Neural cell (in vitro differentiated cells): ENCODE measurements around the gene NAPG. TPM values are rescaled to one million over a fixed set of nuclear protein-coding genes. Genes with fewer than 3 reads are reported as not detected.

Experiments used
- H2AFZ ChIP-seq: fragments of 200-600, 300-800 bp; sonication (generic), shearing (Covaris generic); 2 replicates; pipeline ENCODE4 v1.6.0; 2014; ENCODE audit warnings: low read depth, mild to moderate bottlenecking, antibody characterized with exemption, low read length, moderate library complexity
- H3F3A ChIP-seq: fragments of 200-600 bp; shearing (Covaris generic); 2 replicates; pipeline ENCODE4 v1.6.1; 2016; ENCODE audit warnings: mild to moderate bottlenecking, moderate library complexity, mixed read lengths, antibody characterized with exemption, low read length; ENCODE audit not compliant: insufficient read depth, poor library complexity, severe bottlenecking
- H3K27ac ChIP-seq: fragments of 200-600, 300-800 bp; sonication (generic), shearing (Covaris generic); 2 replicates; pipeline ENCODE4 v1.5.1; 2014; ENCODE audit warnings: mild to moderate bottlenecking, low read length, moderate library complexity
- H3K27me3 ChIP-seq: fragments of 300-800, 200-600 bp; sonication (generic), shearing (Covaris generic); 2 replicates; pipeline ENCODE4 v1.6.0; 2014; ENCODE audit warnings: mild to moderate bottlenecking, low read depth, low read length, moderate library complexity; ENCODE audit not compliant: insufficient read depth
- H3K36me3 ChIP-seq: fragments of 300-800, 200-600 bp; sonication (generic), shearing (Covaris generic); 2 replicates; pipeline ENCODE4 v1.5.1; 2014; ENCODE audit warnings: mild to moderate bottlenecking, antibody characterized with exemption, low read length, moderate library complexity; ENCODE audit not compliant: insufficient read depth
- H3K4me2 ChIP-seq: fragments of 300-800, 200-600 bp; sonication (generic), shearing (Covaris generic); 2 replicates; pipeline ENCODE4 v1.6.0; 2014; ENCODE audit warnings: mild to moderate bottlenecking, low read length
- H3K4me3 ChIP-seq: fragments of 300-800, 200-600 bp; sonication (generic), shearing (Covaris generic); 2 replicates; pipeline ENCODE4 v1.5.1; 2014; ENCODE audit warnings: mild to moderate bottlenecking, low read length, moderate library complexity
- H3K79me2 ChIP-seq: fragments of 200-600 bp; shearing (Covaris generic); replicated peaks from 2 replicates; pipeline ENCODE4 v1.6.0; 2014; ENCODE audit warnings: mild to moderate bottlenecking, low read length, moderate library complexity; ENCODE audit not compliant: insufficient read depth
- H3K9ac ChIP-seq: fragments of 300-800, 200-600 bp; sonication (generic), shearing (Covaris generic); 2 replicates; pipeline ENCODE4 v1.6.1; 2016; ENCODE audit warnings: mild to moderate bottlenecking, low read length, mixed read lengths
- H3K9me2 ChIP-seq: fragments of 200-600 bp; shearing (Covaris generic); 2 replicates; pipeline ENCODE4 v1.6.1; 2016; ENCODE audit warnings: mild to moderate bottlenecking, low read length, mixed read lengths; ENCODE audit not compliant: insufficient read depth
- H3K9me3 ChIP-seq: fragments of 200-600, 300-800 bp; sonication (generic), shearing (Covaris generic); 2 replicates; pipeline ENCODE4 v1.6.1; 2016; ENCODE audit warnings: mild to moderate bottlenecking, mixed run types, low read length, moderate library complexity, mixed read lengths
- H4K20me1 ChIP-seq: fragments of 200-600 bp; shearing (Covaris generic); 2 replicates; pipeline ENCODE4 v1.6.1; 2016; ENCODE audit warnings: mild to moderate bottlenecking, mixed run types; ENCODE audit not compliant: insufficient read depth
- EP300 ChIP-seq: fragments of 450-650 bp; conservative IDR thresholded peaks from 2 replicates; pipeline ENCODE4 v1.6.1; 2014; ENCODE audit warnings: antibody characterized with exemption, mild to moderate bottlenecking, moderate library complexity; ENCODE audit not compliant: poor library complexity, severe bottlenecking
- EZH2 ChIP-seq: fragments of 200-600, 300-800 bp; shearing (Covaris generic), sonication (generic); IDR thresholded peaks from 2 replicates; pipeline ENCODE4 v1.6.1; 2014; ENCODE audit warnings: antibody characterized with exemption, low read length, borderline replicate concordance, mild to moderate bottlenecking; ENCODE audit not compliant: insufficient read depth, poor library complexity, severe bottlenecking
- MXI1 ChIP-seq: fragments of 450-650 bp; conservative IDR thresholded peaks from 2 replicates; pipeline ENCODE4 v1.6.1; 2014; ENCODE audit warnings: antibody characterized with exemption, mild to moderate bottlenecking; ENCODE audit not compliant: poor library complexity, severe bottlenecking
- POLR2AphosphoS5 ChIP-seq: IDR thresholded peaks from 2 replicates; pipeline ENCODE4 v1.6.1; 2012
- RAD21 ChIP-seq: fragments of 450-650 bp; conservative IDR thresholded peaks from 2 replicates; pipeline ENCODE4 v1.6.1; 2014; ENCODE audit warnings: antibody characterized with exemption, mild to moderate bottlenecking, moderate library complexity
- SMC3 ChIP-seq: fragments of 450-650 bp; conservative IDR thresholded peaks from 2 replicates; pipeline ENCODE4 v1.6.1; 2014; ENCODE audit warnings: antibody characterized with exemption, mild to moderate bottlenecking, moderate library complexity; ENCODE audit not compliant: poor library complexity
- TAF1 ChIP-seq: IDR thresholded peaks from 2 replicates; pipeline ENCODE4 v1.6.1; 2012; ENCODE audit warnings: low read depth
- polyA plus RNA-seq: library from polyadenylated mRNA; depleted of rRNA; stranded (reverse); fragments of >200 nt; gene quantifications from 2 replicates; pipeline ENCODE4 v1.2.3, GENCODE V29; 2014
- TF ChIP-seq, protein P1 (sequence below): IDR thresholded peaks from 2 replicates; pipeline ENCODE4 v1.6.1; 2012; ENCODE audit warnings: borderline replicate concordance
- TF ChIP-seq, protein P2 (sequence below): fragments of 450-650 bp; IDR thresholded peaks from 2 replicates; pipeline ENCODE4 v1.5.1; 2014; ENCODE audit warnings: antibody characterized with exemption, mild to moderate bottlenecking, moderate library complexity; ENCODE audit not compliant: poor library complexity, severe bottlenecking

Gene NAPG
- polyA plus RNA-seq, 1 donor from 2014 or later = 93.9 TPM

DNA sequence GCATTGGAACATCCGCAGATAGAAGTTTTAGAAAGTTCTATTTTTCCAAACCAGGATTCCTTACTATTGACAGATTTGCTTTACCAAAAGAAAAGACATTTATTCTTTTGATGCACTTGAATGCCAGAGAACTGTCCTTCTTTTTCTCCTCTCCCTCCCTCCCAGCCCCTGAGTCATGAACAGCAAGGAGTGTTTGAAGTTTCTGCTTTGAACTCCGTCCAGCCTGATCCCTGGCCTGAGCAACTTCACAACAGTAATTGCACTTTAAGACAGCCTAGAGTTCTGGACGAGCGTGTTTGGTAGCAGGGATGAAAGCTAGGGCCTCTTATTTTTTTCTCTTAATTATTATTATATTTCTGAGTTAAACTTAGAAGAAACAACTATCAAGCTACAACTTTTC, 37.8 kb upstream of the NAPG start:
- H3K9me3 ChIP-seq = no peaks in the 10 kb centered on the region
- H4K20me1 ChIP-seq = no peaks in the 10 kb centered on the region
- H3F3A ChIP-seq = no peaks in the 10 kb centered on the region
- H3K9me2 ChIP-seq = no peaks in the 10 kb centered on the region
- no peak overlapping the region for H3K27ac ChIP-seq
- no peaks in the 10 kb centered on the region for H3K27me3 ChIP-seq
- no peaks in the 10 kb centered on the region for H3K79me2 ChIP-seq
- H3K4me3 ChIP-seq = no peak overlapping the region
- no peak for TF ChIP-seq SMC3
- TF ChIP-seq EZH2 = no peak
- no peak for TF ChIP-seq MXI1
- no peak for TF ChIP-seq EP300
- TF ChIP-seq, protein P1, sequence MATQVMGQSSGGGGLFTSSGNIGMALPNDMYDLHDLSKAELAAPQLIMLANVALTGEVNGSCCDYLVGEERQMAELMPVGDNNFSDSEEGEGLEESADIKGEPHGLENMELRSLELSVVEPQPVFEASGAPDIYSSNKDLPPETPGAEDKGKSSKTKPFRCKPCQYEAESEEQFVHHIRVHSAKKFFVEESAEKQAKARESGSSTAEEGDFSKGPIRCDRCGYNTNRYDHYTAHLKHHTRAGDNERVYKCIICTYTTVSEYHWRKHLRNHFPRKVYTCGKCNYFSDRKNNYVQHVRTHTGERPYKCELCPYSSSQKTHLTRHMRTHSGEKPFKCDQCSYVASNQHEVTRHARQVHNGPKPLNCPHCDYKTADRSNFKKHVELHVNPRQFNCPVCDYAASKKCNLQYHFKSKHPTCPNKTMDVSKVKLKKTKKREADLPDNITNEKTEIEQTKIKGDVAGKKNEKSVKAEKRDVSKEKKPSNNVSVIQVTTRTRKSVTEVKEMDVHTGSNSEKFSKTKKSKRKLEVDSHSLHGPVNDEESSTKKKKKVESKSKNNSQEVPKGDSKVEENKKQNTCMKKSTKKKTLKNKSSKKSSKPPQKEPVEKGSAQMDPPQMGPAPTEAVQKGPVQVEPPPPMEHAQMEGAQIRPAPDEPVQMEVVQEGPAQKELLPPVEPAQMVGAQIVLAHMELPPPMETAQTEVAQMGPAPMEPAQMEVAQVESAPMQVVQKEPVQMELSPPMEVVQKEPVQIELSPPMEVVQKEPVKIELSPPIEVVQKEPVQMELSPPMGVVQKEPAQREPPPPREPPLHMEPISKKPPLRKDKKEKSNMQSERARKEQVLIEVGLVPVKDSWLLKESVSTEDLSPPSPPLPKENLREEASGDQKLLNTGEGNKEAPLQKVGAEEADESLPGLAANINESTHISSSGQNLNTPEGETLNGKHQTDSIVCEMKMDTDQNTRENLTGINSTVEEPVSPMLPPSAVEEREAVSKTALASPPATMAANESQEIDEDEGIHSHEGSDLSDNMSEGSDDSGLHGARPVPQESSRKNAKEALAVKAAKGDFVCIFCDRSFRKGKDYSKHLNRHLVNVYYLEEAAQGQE = no peak
- TF ChIP-seq TAF1 = no peak
- TF ChIP-seq RAD21 = no peak
- TF ChIP-seq, protein P2, sequence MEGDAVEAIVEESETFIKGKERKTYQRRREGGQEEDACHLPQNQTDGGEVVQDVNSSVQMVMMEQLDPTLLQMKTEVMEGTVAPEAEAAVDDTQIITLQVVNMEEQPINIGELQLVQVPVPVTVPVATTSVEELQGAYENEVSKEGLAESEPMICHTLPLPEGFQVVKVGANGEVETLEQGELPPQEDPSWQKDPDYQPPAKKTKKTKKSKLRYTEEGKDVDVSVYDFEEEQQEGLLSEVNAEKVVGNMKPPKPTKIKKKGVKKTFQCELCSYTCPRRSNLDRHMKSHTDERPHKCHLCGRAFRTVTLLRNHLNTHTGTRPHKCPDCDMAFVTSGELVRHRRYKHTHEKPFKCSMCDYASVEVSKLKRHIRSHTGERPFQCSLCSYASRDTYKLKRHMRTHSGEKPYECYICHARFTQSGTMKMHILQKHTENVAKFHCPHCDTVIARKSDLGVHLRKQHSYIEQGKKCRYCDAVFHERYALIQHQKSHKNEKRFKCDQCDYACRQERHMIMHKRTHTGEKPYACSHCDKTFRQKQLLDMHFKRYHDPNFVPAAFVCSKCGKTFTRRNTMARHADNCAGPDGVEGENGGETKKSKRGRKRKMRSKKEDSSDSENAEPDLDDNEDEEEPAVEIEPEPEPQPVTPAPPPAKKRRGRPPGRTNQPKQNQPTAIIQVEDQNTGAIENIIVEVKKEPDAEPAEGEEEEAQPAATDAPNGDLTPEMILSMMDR = no peak
- no peak for TF ChIP-seq POLR2AphosphoS5
- H3K36me3 ChIP-seq = no peaks in the 10 kb centered on the region
- H3K9ac ChIP-seq = no peak overlapping the region
- H3K4me2 ChIP-seq = no peak overlapping the region
- H2AFZ ChIP-seq = no peak overlapping the region

DNA sequence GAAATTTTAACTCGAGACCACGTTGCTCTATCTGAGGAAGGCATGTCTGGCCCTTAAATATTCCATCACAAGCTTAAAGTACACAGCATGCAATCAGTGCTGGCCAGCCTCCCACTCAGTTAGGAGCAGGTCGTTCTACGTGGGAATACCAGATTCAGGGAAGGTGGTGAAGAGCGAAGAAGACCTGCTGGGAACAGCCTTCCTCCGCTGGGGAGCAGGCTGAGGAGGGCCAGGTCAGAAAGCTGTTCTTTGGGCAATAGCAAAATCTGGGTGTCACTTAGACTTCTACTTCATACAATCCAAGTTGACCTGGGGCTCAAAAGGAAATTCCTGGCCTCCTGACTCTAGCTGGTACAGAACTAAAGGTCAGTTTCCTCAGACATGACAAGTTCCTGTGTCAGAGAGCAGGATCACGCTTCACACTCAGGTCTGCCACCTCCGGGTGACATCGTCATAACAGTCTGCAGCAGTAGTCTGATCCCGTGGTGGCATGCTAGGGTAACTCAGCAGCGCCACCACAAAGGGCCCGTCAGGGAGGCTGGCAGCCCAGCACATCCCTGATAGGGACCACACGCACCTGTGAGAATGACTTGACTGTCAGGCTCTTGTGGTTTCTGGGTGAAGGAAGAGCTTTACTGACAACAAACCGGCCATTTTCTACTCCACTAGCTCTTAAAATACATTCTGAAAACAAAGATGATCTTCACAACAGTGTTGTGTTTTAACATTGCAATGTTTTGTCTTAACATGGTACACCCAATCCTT, 35.2 kb upstream of the NAPG start:
- H3K79me2 ChIP-seq = no peaks in the 10 kb centered on the region
- no peaks in the 10 kb centered on the region for H4K20me1 ChIP-seq
- no peaks in the 10 kb centered on the region for H3K27me3 ChIP-seq
- no peaks in the 10 kb centered on the region for H3K36me3 ChIP-seq
- H3K27ac ChIP-seq = no peak overlapping the region
- H2AFZ ChIP-seq = no peak overlapping the region
- no peaks in the 10 kb centered on the region for H3K9me2 ChIP-seq
- no peaks in the 10 kb centered on the region for H3K9me3 ChIP-seq
- TF ChIP-seq, protein P1 = no peak
- TF ChIP-seq MXI1 = no peak
- TF ChIP-seq RAD21 = no peak
- TF ChIP-seq, protein P2 = no peak
- no peak overlapping the region for H3K9ac ChIP-seq
- no peak overlapping the region for H3K4me2 ChIP-seq
- no peaks in the 10 kb centered on the region for H3F3A ChIP-seq
- no peak overlapping the region for H3K4me3 ChIP-seq
